Coronary artery (tissue), 2 donors: ENCODE data around the gene POLE4.

Experiments used
- DNase-seq: peaks from one replicate; pipeline ENCODE4 v3.0.0-alpha.2; 2017; ENCODE audit warnings: low spot score
- H3K27ac ChIP-seq, 2 donors: fragments of 200-600 bp; sonication (generic); one replicate each; pipeline ENCODE4 v1.5.1; 2016 to 2019
- H3K4me3 ChIP-seq: fragments of 200-600 bp; sonication (generic); 2 replicates; pipeline ENCODE4 v1.5.1; 2016; ENCODE audit warnings: mild to moderate bottlenecking, moderate library complexity
- CTCF ChIP-seq: fragments of 200-600 bp; sonication (generic); IDR thresholded peaks from one replicate; pipeline ENCODE4 v1.5.1; 2019; ENCODE audit warnings: antibody characterized with exemption

Gene POLE4

GRCh38 chr2:74927621-74928020, 30.8 kb upstream of the POLE4 start:
- Histone ChIP-seq H3K27ac (no peak overlapping the region), H3K4me3 (no peak overlapping the region)
- DNase-seq = no peak
- no peak for TF ChIP-seq CTCF

- Histone ChIP-seq H3K27ac (no peak overlapping the region), H3K4me3 (no peak overlapping the region)
- no peak for TF ChIP-seq CTCF
Observed at GRCh38 chr2:74930811-74931486, 27.5 kb upstream of the POLE4 start.

GRCh38 chr2:74931940-74932339, 26.5 kb upstream of the POLE4 start:
- TF ChIP-seq CTCF = no peak
- Histone ChIP-seq H3K4me3 (no peak overlapping the region), H3K27ac (no peak overlapping the region)
- no peak for DNase-seq

More at GRCh38 chr2:74930811-74931486, 27.5 kb upstream of the POLE4 start:
- no peak for DNase-seq

GRCh38 chr2:74935975-74936391, 22.5 kb upstream of the POLE4 start:
- DNase-seq = no peak
- TF ChIP-seq CTCF = no peak
- H3K27ac ChIP-seq = no peak overlapping the region
- H3K4me3 ChIP-seq = no peak overlapping the region

GRCh38 chr2:74937221-74937880, 21.1 kb upstream of the POLE4 start:
- Histone ChIP-seq H3K27ac (no peak overlapping the region), H3K4me3 (no peak overlapping the region)
- no peak for DNase-seq
- TF ChIP-seq CTCF = no peak

- Histone ChIP-seq H3K27ac (no peak overlapping the region), H3K4me3 (no peak overlapping the region)
- no peak for DNase-seq
- TF ChIP-seq CTCF = no peak
Observed at GRCh38 chr2:74938264-74938663, 20.2 kb upstream of the POLE4 start.
